ENCODE data around the gene PDIK1L. TPM values are rescaled to one million over a fixed set of nuclear protein-coding genes. Genes with fewer than 3 reads are reported as not detected.

The PDIK1L gene
- total RNA-seq, 2 donors from 2014 or later = 10.5 TPM

GRCh38 chr1:26154750-26155149 is 43.1 kb downstream of the PDIK1L start:
- no peaks in the 10 kb centered on the region for H3K9me3 ChIP-seq
- no peak overlapping the region for H3K27ac ChIP-seq
- H3K36me3 ChIP-seq = no peaks in the 10 kb centered on the region
- no peaks in the 10 kb centered on the region for H3K4me1 ChIP-seq (replicated peaks)
- DNase-seq (ENCODE audit: low spot score) = no peak
- TF ChIP-seq CTCF (IDR thresholded peaks at IDR 0.05) (no peak), POLR2A (IDR thresholded peaks at IDR 0.05) (no peak), POLR2AphosphoS5 (IDR thresholded peaks at IDR 0.05) (no peak)
- H3K27me3 ChIP-seq (replicated peaks; ENCODE audit: insufficient read depth) = peaks cover 4% of the 10 kb centered on the region
- intact Hi-C loops (cut with DNase I) = no loop called here
- 43% methylated on average over 9 of the region's 9 CpGs for WGBS
- H3K4me3 ChIP-seq = no peak overlapping the region

- Histone ChIP-seq H3K27me3 (replicated peaks; ENCODE audit: insufficient read depth) (peaks cover 4% of the 10 kb centered on the region), H3K4me3 (no peak overlapping the region), H3K36me3 (no peaks in the 10 kb centered on the region), H3K4me1 (replicated peaks) (no peaks in the 10 kb centered on the region), H3K27ac (no peak overlapping the region), H3K9me3 (no peaks in the 10 kb centered on the region)
- WGBS = 74% methylated on average over 21 of the region's 21 CpGs
- intact Hi-C loops (cut with DNase I) = no loop called here
- TF ChIP-seq POLR2AphosphoS5 (IDR thresholded peaks at IDR 0.05) (no peak), CTCF (IDR thresholded peaks at IDR 0.05) (no peak), POLR2A (IDR thresholded peaks at IDR 0.05) (no peak)
- no peak for DNase-seq (ENCODE audit: low spot score)
These were observed 44.0 kb downstream of the PDIK1L start for GRCh38 chr1:26155370-26156284.

- Histone ChIP-seq H3K27me3 (replicated peaks; ENCODE audit: insufficient read depth) (peaks cover 4% of the 10 kb centered on the region), H3K36me3 (no peaks in the 10 kb centered on the region), H3K9me3 (no peaks in the 10 kb centered on the region), H3K27ac (no peak overlapping the region), H3K4me1 (replicated peaks) (peaks cover 4% of the 10 kb centered on the region), H3K4me3 (no peak overlapping the region)
- WGBS = 44% methylated on average over 12 of the region's 12 CpGs
- no peak for DNase-seq (ENCODE audit: low spot score)
- intact Hi-C loops (cut with DNase I) = no loop called here
- no peak for TF ChIP-seq CTCF (IDR thresholded peaks at IDR 0.05)
- no peak for TF ChIP-seq POLR2A (IDR thresholded peaks at IDR 0.05)
- no peak for TF ChIP-seq POLR2AphosphoS5 (IDR thresholded peaks at IDR 0.05)
These were observed 44.8 kb downstream of the PDIK1L start for GRCh38 chr1:26156285-26157038.

GRCh38 chr1:26158271-26158907 is 46.8 kb downstream of the PDIK1L start:
- intact Hi-C loops (cut with DNase I) = no loop called here
- Histone ChIP-seq H3K4me3 (no peak overlapping the region), H3K4me1 (replicated peaks) (peaks cover 4% of the 10 kb centered on the region), H3K9me3 (no peaks in the 10 kb centered on the region), H3K27ac (no peak overlapping the region), H3K27me3 (replicated peaks; ENCODE audit: insufficient read depth) (peaks cover 4% of the 10 kb centered on the region), H3K36me3 (no peaks in the 10 kb centered on the region)
- DNase-seq (ENCODE audit: low spot score) = no peak
- WGBS = 60% methylated on average over 5 of the region's 5 CpGs
- TF ChIP-seq CTCF (IDR thresholded peaks at IDR 0.05) (no peak), POLR2AphosphoS5 (IDR thresholded peaks at IDR 0.05) (no peak), POLR2A (IDR thresholded peaks at IDR 0.05) (no peak)
